ENCODE data around the gene SLC9A3. TPM values are rescaled to one million over a fixed set of nuclear protein-coding genes. Genes with fewer than 3 reads are reported as not detected.

The SLC9A3 gene
- total RNA-seq, 4 donors from 2014 or later: 1.7 to 5.0 (median 2.8) TPM

DNA sequence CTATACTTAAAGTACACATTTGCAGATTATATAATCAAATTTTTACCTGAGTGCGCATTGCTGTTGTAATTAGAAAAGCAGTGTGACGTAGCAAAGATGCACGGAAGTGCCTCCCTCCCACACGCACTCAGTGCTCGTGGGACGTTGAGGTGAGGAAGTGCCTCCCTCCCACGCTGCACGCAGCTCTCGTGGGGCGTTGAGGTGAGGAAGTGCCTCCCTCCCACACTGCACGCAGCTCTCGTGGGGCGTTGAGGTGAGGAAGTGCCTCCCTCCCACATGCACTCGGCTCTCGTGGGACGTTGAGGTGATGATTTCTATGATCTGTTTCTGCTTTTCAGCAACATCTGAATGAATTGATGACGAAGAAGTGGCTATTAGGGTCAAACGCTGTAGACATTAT lies 60.3 kb downstream of the SLC9A3 start:
- no peak overlapping the region for H3K4me3 ChIP-seq
- H3K27ac ChIP-seq (replicated peaks in 1 of 4): no peak overlapping the region
- intact Hi-C loops (cut with DNase I): no loop called here
- 86% methylated on average over 18 of the region's 18 CpGs for WGBS
- no peaks in the 10 kb centered on the region for H3K4me1 ChIP-seq
- no peaks in the 10 kb centered on the region for H3K9me3 ChIP-seq
- no peak for TF ChIP-seq POLR2A (IDR thresholded peaks at IDR 0.05; ENCODE audit: low read depth)
- DNase-seq (ENCODE audit: extremely low spot score): no peak
- H3K27me3 ChIP-seq: no peaks in the 10 kb centered on the region
- H3K36me3 ChIP-seq: peaks cover 43 to 81% (median 75%) of the 10 kb centered on the region in 4 donors

DNA sequence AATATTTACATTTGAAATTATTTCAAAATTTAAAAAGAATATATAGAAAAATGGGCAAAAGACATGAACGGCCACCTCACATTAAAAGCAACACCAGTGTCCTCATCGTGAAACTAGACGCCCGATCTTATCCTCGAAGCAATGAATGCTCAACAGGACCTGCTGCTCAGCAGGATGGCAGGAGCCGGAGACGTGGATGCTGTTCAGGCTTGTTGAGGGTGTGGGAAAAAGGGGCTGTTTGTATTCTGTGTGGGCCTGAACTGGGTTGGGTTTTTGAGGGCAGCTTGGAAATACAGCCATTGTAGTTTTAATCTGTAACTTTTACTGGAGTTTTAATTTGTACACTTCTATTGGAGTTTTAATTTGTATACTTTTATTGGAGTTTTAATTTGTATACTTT lies 60.9 kb downstream of the SLC9A3 start:
- no peak overlapping the region for H3K4me3 ChIP-seq
- intact Hi-C loops (cut with DNase I): no loop called here
- no peaks in the 10 kb centered on the region for H3K4me1 ChIP-seq
- TF ChIP-seq EP300 (IDR thresholded peaks at IDR 0.05) (no peak), POLR2AphosphoS5 (IDR thresholded peaks at IDR 0.05) (no peak), POLR2A (IDR thresholded peaks at IDR 0.05; ENCODE audit: low read depth) (no peak)
- TF ChIP-seq, protein P1, sequence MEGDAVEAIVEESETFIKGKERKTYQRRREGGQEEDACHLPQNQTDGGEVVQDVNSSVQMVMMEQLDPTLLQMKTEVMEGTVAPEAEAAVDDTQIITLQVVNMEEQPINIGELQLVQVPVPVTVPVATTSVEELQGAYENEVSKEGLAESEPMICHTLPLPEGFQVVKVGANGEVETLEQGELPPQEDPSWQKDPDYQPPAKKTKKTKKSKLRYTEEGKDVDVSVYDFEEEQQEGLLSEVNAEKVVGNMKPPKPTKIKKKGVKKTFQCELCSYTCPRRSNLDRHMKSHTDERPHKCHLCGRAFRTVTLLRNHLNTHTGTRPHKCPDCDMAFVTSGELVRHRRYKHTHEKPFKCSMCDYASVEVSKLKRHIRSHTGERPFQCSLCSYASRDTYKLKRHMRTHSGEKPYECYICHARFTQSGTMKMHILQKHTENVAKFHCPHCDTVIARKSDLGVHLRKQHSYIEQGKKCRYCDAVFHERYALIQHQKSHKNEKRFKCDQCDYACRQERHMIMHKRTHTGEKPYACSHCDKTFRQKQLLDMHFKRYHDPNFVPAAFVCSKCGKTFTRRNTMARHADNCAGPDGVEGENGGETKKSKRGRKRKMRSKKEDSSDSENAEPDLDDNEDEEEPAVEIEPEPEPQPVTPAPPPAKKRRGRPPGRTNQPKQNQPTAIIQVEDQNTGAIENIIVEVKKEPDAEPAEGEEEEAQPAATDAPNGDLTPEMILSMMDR (IDR thresholded peaks at IDR 0.05): no peak
- H3K27ac ChIP-seq (replicated peaks in 1 of 4): no peak overlapping the region
- DNase-seq (ENCODE audit: extremely low spot score): no peak
- no peaks in the 10 kb centered on the region for H3K27me3 ChIP-seq
- 81% methylated on average over 7 of the region's 7 CpGs for WGBS
- peaks cover 44 to 87% (median 81%) of the 10 kb centered on the region in 4 donors for H3K36me3 ChIP-seq
- no peaks in the 10 kb centered on the region for H3K9me3 ChIP-seq

GRCh38 chr5:462051-462481 lies 62.2 kb downstream of the SLC9A3 start:
- Histone ChIP-seq H3K36me3 (peaks cover 54 to 98% (median 92%) of the 10 kb centered on the region in 4 donors), H3K27me3 (no peaks in the 10 kb centered on the region), H3K27ac (replicated peaks in 1 of 4) (no peak overlapping the region), H3K4me1 (no peaks in the 10 kb centered on the region), H3K9me3 (no peaks in the 10 kb centered on the region), H3K4me3 (no peak overlapping the region)
- intact Hi-C loops (cut with DNase I): no loop called here
- 95% methylated on average over 24 of the region's 24 CpGs for WGBS
- no peak for TF ChIP-seq POLR2AphosphoS5 (IDR thresholded peaks at IDR 0.05)
- TF ChIP-seq EP300 (IDR thresholded peaks at IDR 0.05): no peak
- TF ChIP-seq, protein P1 (IDR thresholded peaks at IDR 0.05): no peak
- TF ChIP-seq POLR2A (IDR thresholded peaks at IDR 0.05; ENCODE audit: low read depth): no peak
- DNase-seq (ENCODE audit: extremely low spot score): no peak

DNA sequence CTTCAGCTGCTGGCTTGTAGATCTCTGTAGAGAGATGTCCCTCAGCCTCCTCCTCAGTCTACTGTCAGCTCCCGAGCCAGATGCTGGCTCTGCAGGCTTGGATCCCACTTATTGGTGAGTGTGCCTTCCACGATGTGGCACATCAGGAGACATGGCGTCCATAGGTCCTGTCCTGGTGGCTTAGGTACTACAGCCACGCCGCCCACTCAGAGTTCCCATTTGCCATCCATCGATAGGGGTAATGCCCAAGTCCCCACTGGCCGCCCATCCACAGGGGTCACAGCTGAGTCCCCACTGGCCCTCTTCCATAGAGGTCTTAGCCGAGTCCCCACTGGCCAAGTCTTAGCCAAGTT lies 64.0 kb downstream of the SLC9A3 start:
- 95% methylated on average over 8 of the region's 8 CpGs for WGBS
- no peaks in the 10 kb centered on the region for H3K9me3 ChIP-seq
- H3K36me3 ChIP-seq: peaks cover 48 to 94% (median 89%) of the 10 kb centered on the region in 4 donors
- TF ChIP-seq POLR2A (IDR thresholded peaks at IDR 0.05; ENCODE audit: low read depth) (no peak), EP300 (IDR thresholded peaks at IDR 0.05) (no peak), POLR2AphosphoS5 (IDR thresholded peaks at IDR 0.05) (no peak)
- TF ChIP-seq, protein P1 (IDR thresholded peaks at IDR 0.05): no peak
- intact Hi-C loops (cut with DNase I): no loop called here
- no peaks in the 10 kb centered on the region for H3K4me1 ChIP-seq
- no peak overlapping the region for H3K4me3 ChIP-seq
- no peak overlapping the region for H3K27ac ChIP-seq (replicated peaks in 1 of 4)
- no peaks in the 10 kb centered on the region for H3K27me3 ChIP-seq
- no peak for DNase-seq (ENCODE audit: extremely low spot score)

GRCh38 chr5:459562-460272 lies 64.5 kb downstream of the SLC9A3 start:
- Histone ChIP-seq H3K36me3 (peaks cover 43 to 94% (median 89%) of the 10 kb centered on the region in 4 donors), H3K27ac (replicated peaks in 1 of 4) (no peak overlapping the region), H3K4me3 (no peak overlapping the region), H3K9me3 (no peaks in the 10 kb centered on the region), H3K4me1 (no peaks in the 10 kb centered on the region), H3K27me3 (no peaks in the 10 kb centered on the region)
- DNase-seq (ENCODE audit: extremely low spot score): no peak
- TF ChIP-seq POLR2AphosphoS5 (IDR thresholded peaks at IDR 0.05): no peak
- TF ChIP-seq POLR2A (IDR thresholded peaks at IDR 0.05; ENCODE audit: low read depth): no peak
- intact Hi-C loops (cut with DNase I): no loop called here
- WGBS: 93% methylated on average over 22 of the region's 24 CpGs

All from esophagus muscularis mucosa (tissue), 4 donors.